GM04503 (cell line): ENCODE results near the gene KNDC1.
"Not testable (repeated sequence)": the region's sequence is repeated elsewhere in the genome, so short reads cannot be mapped to it uniquely, and the experiment has no call there.

Experiments
- DNase-seq: peaks from one replicate; pipeline ENCODE4 v3.0.0-alpha.2; 2012; ENCODE audit warnings: low read depth

Gene KNDC1

GRCh38 chr10:133221756-133222155 is 61.7 kb downstream of the KNDC1 start:
- not testable (repeated sequence) for DNase-seq

GRCh38 chr10:133224076-133224475 is 64.1 kb downstream of the KNDC1 start:
- no peak for DNase-seq

- no peak for DNase-seq
Observed at GRCh38 chr10:133224756-133225372, 64.8 kb downstream of the KNDC1 start.

GRCh38 chr10:133225707-133226191 is 65.7 kb downstream of the KNDC1 start:
- no peak for DNase-seq

- no peak for DNase-seq
Observed at GRCh38 chr10:133226251-133226808, 66.3 kb downstream of the KNDC1 start.

- DNase-seq, result no peak
Observed at GRCh38 chr10:133227256-133227655, 67.2 kb downstream of the KNDC1 start.

GRCh38 chr10:133229265-133230043 is 69.4 kb downstream of the KNDC1 start:
- DNase-seq, result no peak

GRCh38 chr10:133230044-133230361 is 70.0 kb downstream of the KNDC1 start, which contains the start of gene UTF1:
TSS of gene UTF1 (plus strand) at chr10:133230217. CDS start at chr10:133230289, 72 bp downstream.
- no peak for DNase-seq

- DNase-seq, result no peak
Observed at GRCh38 chr10:133230387-133231195, 70.6 kb downstream of the KNDC1 start.

GRCh38 chr10:133231244-133231945 is 71.4 kb downstream of the KNDC1 start:
- DNase-seq, result no peak

GRCh38 chr10:133231946-133232574 is 72.0 kb downstream of the KNDC1 start:
- DNase-seq, result no peak

- not testable (repeated sequence) for DNase-seq
Observed at GRCh38 chr10:133234796-133235195, 74.8 kb downstream of the KNDC1 start.

- no peak for DNase-seq
Observed at GRCh38 chr10:133235265-133235855, 75.3 kb downstream of the KNDC1 start.

GRCh38 chr10:133235932-133236331 is 75.9 kb downstream of the KNDC1 start:
- no peak for DNase-seq

GRCh38 chr10:133236401-133237240 is 76.6 kb downstream of the KNDC1 start:
- no peak for DNase-seq

GRCh38 chr10:133237241-133237587 is 77.2 kb downstream of the KNDC1 start:
- DNase-seq, result no peak

- no peak for DNase-seq
Observed at GRCh38 chr10:133237588-133238465, 77.8 kb downstream of the KNDC1 start, which contains the start of gene VENTX. TSS of gene VENTX (plus strand) at chr10:133237855. CDS start at chr10:133237915, 60 bp downstream.

- DNase-seq, result no peak
Observed at GRCh38 chr10:133238466-133238804, 78.4 kb downstream of the KNDC1 start.

GRCh38 chr10:133239990-133240389 is 80.0 kb downstream of the KNDC1 start:
- DNase-seq, result no peak
